IMR-90 (cell line): ENCODE data around the gene RGS19.

Source experiments
- CHD1 ChIP-seq: IDR thresholded peaks from 2 replicates; pipeline ENCODE4 v1.6.1; 2012; ENCODE audit warnings: low read depth, low read length, improper control_type of control experiment
- CTCF ChIP-seq: conservative IDR thresholded peaks from 2 replicates; pipeline ENCODE4 v1.5.1; 2012; ENCODE audit warnings: mild to moderate bottlenecking, low read depth, low read length, improper control_type of control experiment
- ELK1 ChIP-seq: fragments of 150-350 bp; IDR thresholded peaks from 2 replicates; pipeline ENCODE4 v1.6.1; 2016; ENCODE audit warnings: low read depth, mild to moderate bottlenecking, low read length, moderate library complexity, borderline replicate concordance
- MXI1 ChIP-seq: IDR thresholded peaks from 2 replicates; pipeline ENCODE4 v1.6.1; 2012; ENCODE audit warnings: low read depth, mild to moderate bottlenecking, low read length, moderate library complexity, borderline replicate concordance

- TF ChIP-seq CTCF (no peak), MXI1 (no peak), ELK1 (no peak), CHD1 (no peak)
Observed at GRCh38 chr20:64069209-64069613, 10.1 kb downstream of the RGS19 start.
